ENCODE data around the gene LSM14B.

LSM14B gene

DNA sequence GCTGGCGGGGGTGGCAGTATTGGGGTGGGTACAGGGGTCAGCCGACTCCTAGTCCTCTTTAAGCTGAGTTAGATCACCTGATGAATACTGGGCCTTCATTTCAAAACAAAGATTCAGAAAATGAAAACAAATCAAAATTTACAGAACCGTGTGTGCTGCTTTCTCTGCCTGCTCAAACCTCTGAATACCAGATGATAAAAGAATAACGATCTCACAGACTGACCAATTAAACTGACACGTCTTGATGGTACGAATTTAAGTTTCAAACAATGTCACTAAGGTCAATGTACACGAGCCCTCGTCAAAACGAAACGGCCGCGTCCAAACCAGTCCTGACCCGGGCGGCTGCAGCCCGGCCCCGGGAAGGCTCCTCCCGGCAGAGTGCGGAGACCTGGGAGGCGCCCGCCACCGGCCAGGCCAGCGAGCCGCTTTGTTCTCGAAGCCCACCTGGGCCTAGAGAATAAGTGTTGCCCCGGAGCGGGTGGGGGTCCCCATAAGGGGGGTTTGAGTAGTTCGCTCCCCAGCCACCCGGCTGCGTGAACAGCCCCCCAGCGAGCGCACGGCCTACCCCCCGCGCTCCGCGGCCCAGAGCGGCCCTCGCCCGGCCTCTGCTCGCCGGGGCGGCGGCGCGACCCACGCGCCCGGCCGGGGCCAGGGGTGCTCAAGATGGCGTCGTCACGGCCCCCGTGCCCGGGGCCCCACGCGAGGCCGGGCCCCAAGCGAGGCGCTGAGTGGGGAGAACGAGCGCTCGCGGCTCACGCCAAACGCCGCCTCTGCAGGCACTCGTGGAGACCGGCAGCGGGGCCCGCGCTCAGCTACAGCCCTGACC is 20.2 kb downstream of the LSM14B start:
- H3K4me2 ChIP-seq (ENCODE audit: low read length), result peak overlapping the region; percentile 71
- H3K27me3 ChIP-seq (ENCODE audit: control insufficient read depth, insufficient read depth, low read length), result no peaks in the 10 kb centered on the region
- H3K4me1 ChIP-seq, result peaks cover 14% of the 10 kb centered on the region
- peak overlapping the region; percentile 7 for H2AFZ ChIP-seq
- no peaks in the 10 kb centered on the region for H3K36me3 ChIP-seq (ENCODE audit: control insufficient read depth, insufficient read depth, low read length)
- H3K9ac ChIP-seq, result peak overlapping the region; percentile 55
- no peak overlapping the region for H3K27ac ChIP-seq
- peaks cover 40% of the 10 kb centered on the region for H3K79me2 ChIP-seq
- TF ChIP-seq, protein P1, sequence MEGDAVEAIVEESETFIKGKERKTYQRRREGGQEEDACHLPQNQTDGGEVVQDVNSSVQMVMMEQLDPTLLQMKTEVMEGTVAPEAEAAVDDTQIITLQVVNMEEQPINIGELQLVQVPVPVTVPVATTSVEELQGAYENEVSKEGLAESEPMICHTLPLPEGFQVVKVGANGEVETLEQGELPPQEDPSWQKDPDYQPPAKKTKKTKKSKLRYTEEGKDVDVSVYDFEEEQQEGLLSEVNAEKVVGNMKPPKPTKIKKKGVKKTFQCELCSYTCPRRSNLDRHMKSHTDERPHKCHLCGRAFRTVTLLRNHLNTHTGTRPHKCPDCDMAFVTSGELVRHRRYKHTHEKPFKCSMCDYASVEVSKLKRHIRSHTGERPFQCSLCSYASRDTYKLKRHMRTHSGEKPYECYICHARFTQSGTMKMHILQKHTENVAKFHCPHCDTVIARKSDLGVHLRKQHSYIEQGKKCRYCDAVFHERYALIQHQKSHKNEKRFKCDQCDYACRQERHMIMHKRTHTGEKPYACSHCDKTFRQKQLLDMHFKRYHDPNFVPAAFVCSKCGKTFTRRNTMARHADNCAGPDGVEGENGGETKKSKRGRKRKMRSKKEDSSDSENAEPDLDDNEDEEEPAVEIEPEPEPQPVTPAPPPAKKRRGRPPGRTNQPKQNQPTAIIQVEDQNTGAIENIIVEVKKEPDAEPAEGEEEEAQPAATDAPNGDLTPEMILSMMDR (IDR thresholded peaks at IDR 0.05), result no peak
- peak overlapping the region; percentile 64 for H3K4me3 ChIP-seq (ENCODE audit: low read depth, low read length)
- H3K9me3 ChIP-seq (ENCODE audit: control insufficient read depth, low read length), result no peaks in the 10 kb centered on the region

DNA sequence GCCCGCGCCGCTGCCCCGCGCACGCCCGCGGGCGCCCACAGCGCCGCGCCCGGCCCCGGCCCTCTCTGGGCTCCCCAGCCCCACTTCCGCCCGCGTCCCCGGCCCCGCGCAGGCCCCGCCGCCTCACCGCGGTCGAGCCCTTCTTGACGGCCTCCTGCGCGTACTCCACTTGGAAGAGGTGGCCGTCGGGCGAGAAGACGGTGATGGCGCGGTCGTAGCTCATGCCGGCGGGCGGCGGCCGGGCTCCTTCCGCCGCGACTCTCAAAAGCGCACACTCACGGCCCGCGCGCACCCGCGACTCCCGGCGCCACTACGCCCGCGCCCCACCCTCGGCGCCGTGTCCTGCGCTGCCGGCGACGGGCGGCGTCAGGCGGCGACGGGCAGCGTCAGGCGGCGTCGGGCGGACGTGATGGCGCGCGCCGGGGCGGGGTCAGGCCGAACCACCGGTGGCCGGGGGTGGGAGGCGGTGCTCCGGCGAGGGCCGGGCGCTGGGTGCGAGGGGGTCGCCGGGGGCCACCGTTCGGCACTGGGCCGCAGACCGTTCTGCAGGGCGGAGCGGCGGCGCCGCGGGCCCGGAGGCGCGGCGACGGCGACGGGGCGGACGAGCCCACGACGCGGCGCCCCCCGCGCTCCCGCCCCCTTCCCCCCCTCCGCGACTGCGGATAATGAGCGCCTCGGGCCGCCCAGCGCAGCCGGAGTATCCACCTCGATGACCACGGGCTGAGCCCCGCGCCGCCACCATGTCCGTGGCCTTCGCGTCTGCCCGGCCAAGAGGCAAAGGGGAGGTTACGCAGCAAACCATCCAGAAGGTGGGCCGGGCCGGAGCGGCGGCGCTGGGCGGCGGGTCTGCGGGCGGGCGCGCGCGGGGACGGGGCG is 21.0 kb downstream of the LSM14B start, which contains the start of the genes PSMA7 and SS18L1:
TSS of gene PSMA7 (minus strand) at position 314 of the 876 bp plus-strand sequence. CDS start at position 223, 91 bp downstream.
TSS of gene SS18L1 (plus strand) at position 689 of the 876 bp plus-strand sequence. CDS start at position 741, 52 bp downstream.
- H3K79me2 ChIP-seq, result peaks cover 48% of the 10 kb centered on the region
- H3K4me3 ChIP-seq (ENCODE audit: low read depth, low read length), result peak within 1 kb of the TSS; percentile 72
- TF ChIP-seq, protein P1 (IDR thresholded peaks at IDR 0.05), result no peak
- no peaks in the 10 kb centered on the region for H3K9me3 ChIP-seq (ENCODE audit: control insufficient read depth, low read length)
- H3K4me2 ChIP-seq (ENCODE audit: low read length), result peak within 1 kb of the TSS; percentile 71
- H3K27me3 ChIP-seq (ENCODE audit: control insufficient read depth, insufficient read depth, low read length), result no peaks in the 10 kb centered on the region
- peak within 1 kb of the TSS; percentile 50 for H3K27ac ChIP-seq
- H3K9ac ChIP-seq, result peak within 1 kb of the TSS; percentile 55
- H3K36me3 ChIP-seq (ENCODE audit: control insufficient read depth, insufficient read depth, low read length), result no peaks in the 10 kb centered on the region
- H2AFZ ChIP-seq, result peak within 1 kb of the TSS; percentile 83
- H3K4me1 ChIP-seq, result peaks cover 14% of the 10 kb centered on the region

DNA sequence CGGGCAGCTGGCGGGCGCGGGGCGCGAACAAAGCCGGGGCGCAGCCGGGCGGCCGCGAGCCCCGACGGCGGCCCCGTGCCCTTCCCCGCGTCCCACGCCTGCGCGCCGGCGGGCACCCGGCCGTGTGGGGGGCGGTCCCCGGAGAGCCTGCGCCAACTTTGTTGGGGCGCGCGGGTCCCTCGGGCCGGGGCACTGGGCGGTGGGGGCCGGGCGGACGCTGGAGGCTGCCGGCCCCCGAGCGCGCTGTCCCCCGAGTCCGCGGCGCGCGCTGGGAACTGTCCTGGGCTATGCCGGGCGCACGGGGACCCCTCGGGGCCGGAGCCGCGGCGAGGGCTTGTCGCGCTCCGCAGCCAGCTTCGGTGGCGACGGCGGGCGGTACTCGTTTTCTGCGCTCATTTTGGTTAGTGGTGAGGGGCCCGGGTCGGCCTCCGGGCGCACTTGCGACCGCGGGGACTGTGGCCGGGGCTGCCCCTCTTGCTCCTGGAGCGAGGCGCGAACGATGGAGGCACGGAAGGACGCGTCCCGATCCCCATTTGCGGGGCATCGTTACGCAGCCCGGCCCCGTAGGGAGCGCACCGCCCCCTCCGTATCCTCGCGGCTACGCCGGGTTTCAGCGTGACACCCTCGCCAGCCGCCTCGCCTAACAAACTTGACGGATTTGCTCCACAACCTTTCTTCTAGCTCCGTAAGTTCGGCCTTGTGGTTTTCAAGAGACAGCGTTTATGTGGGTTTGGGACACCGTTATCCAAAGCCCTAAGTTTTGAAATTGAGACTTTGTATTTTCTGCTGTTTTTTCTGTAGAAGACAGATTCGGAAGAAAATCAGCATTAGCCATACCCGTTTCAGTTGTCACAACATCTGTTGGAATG is 21.9 kb downstream of the LSM14B start:
- H3K9ac ChIP-seq, result no peak overlapping the region
- no peak overlapping the region for H3K27ac ChIP-seq
- peaks cover 14% of the 10 kb centered on the region for H3K4me1 ChIP-seq

DNA sequence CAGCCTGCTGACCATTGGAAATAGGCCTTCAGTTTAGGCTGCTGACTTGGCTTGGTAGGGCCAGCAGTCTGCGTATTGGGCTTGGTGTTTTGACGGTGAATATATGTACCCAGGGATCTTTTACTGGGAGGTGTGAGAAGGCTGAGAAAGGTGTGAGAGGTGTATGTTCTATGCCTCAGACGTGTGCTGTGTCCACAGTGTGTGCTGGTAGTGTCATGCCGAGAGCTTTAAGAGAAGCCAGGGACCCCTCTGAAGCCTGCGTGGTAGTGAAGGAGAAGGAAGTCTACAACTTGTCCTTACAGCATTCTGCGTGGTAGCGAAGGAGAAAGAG is 23.4 kb downstream of the LSM14B start:
- Histone ChIP-seq H3K79me2 (peaks cover 67% of the 10 kb centered on the region), H3K9me3 (ENCODE audit: control insufficient read depth, low read length) (no peaks in the 10 kb centered on the region), H3K36me3 (ENCODE audit: control insufficient read depth, insufficient read depth, low read length) (no peaks in the 10 kb centered on the region), H2AFZ (no peak overlapping the region), H3K4me2 (ENCODE audit: low read length) (no peak overlapping the region), H3K27ac (no peak overlapping the region), H3K4me3 (ENCODE audit: low read depth, low read length) (no peak overlapping the region), H3K4me1 (peaks cover 14% of the 10 kb centered on the region), H3K27me3 (ENCODE audit: control insufficient read depth, insufficient read depth, low read length) (no peaks in the 10 kb centered on the region), H3K9ac (no peak overlapping the region)
- TF ChIP-seq, protein P1 (IDR thresholded peaks at IDR 0.05), result no peak

More for the DNA sequence above, 21.9 kb downstream of the LSM14B start:
- Histone ChIP-seq H3K9me3 (ENCODE audit: control insufficient read depth, low read length) (no peaks in the 10 kb centered on the region), H3K79me2 (peaks cover 57% of the 10 kb centered on the region), H3K36me3 (ENCODE audit: control insufficient read depth, insufficient read depth, low read length) (no peaks in the 10 kb centered on the region), H3K4me2 (ENCODE audit: low read length) (peak overlapping the region; percentile 52), H3K4me3 (ENCODE audit: low read depth, low read length) (peak overlapping the region; percentile 72), H2AFZ (peak overlapping the region; percentile 83), H3K27me3 (ENCODE audit: control insufficient read depth, insufficient read depth, low read length) (no peaks in the 10 kb centered on the region)
- TF ChIP-seq, protein P1 (IDR thresholded peaks at IDR 0.05), result no peak
